Retina (tissue), 1 donor: ENCODE data around the gene PCYT1B.
"Not testable (repeated sequence)": the region's sequence is repeated elsewhere in the genome, so short reads cannot be mapped to it uniquely, and the experiment has no call there.

Source experiments
- DNase-seq: peaks from one replicate; pipeline ENCODE4 v3.0.0-alpha.2; 2016

PCYT1B gene

DNA sequence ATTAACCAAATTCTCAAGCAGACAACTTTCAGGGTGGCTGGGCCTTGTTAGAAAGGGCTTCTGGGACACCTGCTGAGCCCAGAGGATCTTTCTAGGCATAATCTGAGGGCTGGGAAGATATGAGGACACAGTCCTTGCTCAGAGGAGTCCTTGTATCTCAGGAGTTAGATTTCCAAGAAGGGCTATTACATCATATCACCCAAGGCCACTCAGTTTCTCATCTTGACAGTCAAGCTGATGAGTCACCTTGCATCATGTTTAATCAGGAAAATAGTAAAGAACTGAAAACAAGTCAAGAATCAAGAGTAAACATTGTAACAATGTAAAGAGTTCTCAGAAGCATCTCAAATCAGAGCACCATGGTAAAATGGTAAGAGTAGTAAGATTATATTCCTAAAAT lies 4.0 kb downstream of the PCYT1B start:
- DNase-seq: no peak

- DNase-seq: no peak
Measured at GRCh38 chrX:24629701-24630100, 17.4 kb downstream of the PCYT1B start.

- DNase-seq: peak; percentile 14
Measured at GRCh38 chrX:24619647-24620046, 27.5 kb downstream of the PCYT1B start.

GRCh38 chrX:24610516-24610915 lies 36.6 kb downstream of the PCYT1B start:
- no peak for DNase-seq

- no peak for DNase-seq
Measured at GRCh38 chrX:24607616-24608015, 39.5 kb downstream of the PCYT1B start.

DNA sequence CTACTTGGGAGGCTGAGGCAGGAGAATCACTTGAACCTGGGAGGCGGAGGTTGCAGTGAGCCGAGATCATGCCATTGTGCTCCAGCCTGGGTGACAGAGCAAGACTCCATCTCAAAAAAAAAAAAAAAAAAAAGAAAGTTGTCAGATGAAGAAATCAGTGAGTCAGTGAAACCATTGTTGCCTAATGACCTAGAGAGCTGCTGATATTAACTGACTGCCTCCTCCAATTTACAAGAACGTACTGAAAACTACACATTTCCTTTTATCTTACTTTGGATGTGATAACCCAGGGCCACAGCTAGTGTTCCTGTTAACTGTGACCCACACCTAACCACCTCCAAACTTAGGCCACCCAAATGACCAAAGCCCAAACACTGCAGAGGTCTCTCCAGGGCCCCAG lies 41.2 kb downstream of the PCYT1B start:
- DNase-seq: not testable (repeated sequence)

- DNase-seq: no peak
Measured at GRCh38 chrX:24603191-24603590, 44.0 kb downstream of the PCYT1B start.

GRCh38 chrX:24601858-24602257 lies 45.3 kb downstream of the PCYT1B start:
- DNase-seq: no peak

GRCh38 chrX:24594501-24594900 lies 52.6 kb downstream of the PCYT1B start:
- peak; percentile 62 for DNase-seq

- no peak for DNase-seq
Measured at GRCh38 chrX:24590111-24590510, 57.0 kb downstream of the PCYT1B start.

DNA sequence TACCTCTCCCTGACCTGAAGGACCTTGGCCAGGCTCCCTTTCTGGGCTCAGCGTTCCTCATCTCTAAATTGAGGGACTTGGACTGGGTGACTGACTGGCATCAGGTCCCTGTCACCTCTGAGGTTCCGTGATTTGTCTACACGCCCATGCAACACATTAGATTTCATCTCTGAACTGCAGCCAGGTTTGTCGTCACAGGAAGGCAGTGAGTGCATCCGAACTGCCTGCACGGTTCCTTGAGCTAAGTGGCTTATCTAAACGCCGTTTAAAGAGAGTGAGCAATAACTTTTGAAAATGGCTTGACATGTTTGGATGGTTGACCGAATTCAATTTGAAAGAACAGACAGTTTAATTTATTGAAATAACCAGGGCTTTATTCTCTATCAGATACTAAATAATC lies 70.1 kb downstream of the PCYT1B start:
- DNase-seq: no peak

DNA sequence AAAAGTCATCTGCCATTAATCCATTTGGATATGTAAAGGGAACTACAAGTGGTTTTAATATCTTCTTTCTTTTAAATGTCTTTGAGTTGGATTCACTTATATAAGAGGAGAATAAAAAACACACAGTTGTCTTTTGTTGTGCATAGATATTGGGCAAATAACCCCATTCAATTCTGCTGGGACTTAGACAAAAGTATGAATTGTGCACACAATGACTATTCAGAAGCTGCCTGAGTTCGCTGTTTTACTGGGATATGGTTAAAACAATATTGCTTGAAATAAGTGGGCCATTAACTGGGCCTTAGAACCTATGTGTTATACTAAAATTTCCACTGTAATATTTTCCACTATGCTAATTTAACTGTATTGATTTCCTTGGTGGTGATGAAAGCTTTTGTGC lies 71.7 kb downstream of the PCYT1B start:
- DNase-seq: no peak

- no peak for DNase-seq
Measured at GRCh38 chrX:24574743-24575142, 72.4 kb downstream of the PCYT1B start.

DNA sequence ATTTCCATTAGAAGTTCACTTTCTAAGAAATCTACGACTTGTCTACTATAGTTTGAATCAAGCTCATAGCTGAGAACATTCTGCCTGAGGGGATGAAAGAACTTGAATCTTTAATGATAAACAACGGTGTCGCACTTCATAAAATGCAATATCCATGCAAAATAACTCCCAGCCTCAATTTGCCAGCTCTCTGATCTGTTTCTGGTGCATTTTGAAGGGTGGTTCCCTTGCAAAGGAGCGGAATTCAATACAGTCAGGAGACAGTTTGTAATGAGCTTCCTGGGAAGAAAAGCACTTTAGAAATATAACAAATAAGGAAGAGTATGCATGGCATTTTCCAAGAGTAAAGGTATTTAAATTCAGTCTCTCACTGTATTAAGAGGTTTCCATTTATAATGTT lies 80.0 kb downstream of the PCYT1B start:
- no peak for DNase-seq

GRCh38 chrX:24566240-24566639 lies 80.9 kb downstream of the PCYT1B start:
- no peak for DNase-seq

- DNase-seq: no peak
Measured at GRCh38 chrX:24563291-24564010, 83.7 kb downstream of the PCYT1B start.

- DNase-seq: no peak
Measured at GRCh38 chrX:24561121-24561520, 86.0 kb downstream of the PCYT1B start.

DNA sequence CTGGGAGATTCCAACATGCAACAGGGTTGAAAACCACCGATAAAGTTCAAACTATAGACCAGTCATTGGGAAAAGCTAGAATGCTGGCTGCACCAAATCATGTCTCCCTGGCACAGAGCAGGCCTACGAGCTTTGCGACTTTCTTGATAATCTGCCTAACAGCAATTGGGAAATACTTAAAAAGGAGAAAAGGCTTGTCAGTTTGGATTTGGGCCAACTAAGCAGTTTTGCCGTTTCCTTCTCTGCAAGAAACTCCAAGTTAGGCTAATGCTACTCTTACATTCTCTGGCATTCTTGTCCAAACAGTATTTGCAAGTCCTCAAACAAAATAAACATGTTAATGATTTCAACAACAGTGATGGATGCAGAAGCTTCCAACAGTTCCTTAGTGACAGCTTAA lies 94.1 kb downstream of the PCYT1B start:
- DNase-seq: no peak

- no peak for DNase-seq
Measured at GRCh38 chrX:24550166-24550565, 97.0 kb downstream of the PCYT1B start.

- no peak for DNase-seq
Measured at GRCh38 chrX:24547961-24548360, 99.2 kb downstream of the PCYT1B start.

- no peak for DNase-seq
Measured at GRCh38 chrX:24542756-24543155, 104.4 kb downstream of the PCYT1B start.

- no peak for DNase-seq
Measured at GRCh38 chrX:24536551-24536950, 110.6 kb downstream of the PCYT1B start.

DNA sequence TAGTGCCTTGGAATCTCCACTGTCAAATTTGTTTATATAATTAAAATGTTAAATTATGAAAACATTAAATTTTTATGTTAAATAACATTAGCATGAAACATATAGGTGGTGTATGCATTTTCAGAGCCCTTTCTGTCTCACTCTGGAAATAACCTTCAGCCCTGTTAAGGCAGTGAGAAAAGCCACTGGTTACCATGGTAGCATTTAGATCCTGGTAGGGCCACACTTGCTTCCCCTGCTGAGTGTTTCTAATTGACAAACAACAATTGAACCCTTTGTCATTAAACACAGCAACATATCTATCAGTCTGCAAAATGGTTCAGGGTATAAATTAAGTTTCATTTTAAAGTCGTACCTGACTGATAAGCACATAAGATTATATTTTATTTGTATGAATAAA lies 118.5 kb downstream of the PCYT1B start:
- DNase-seq: no peak

DNA sequence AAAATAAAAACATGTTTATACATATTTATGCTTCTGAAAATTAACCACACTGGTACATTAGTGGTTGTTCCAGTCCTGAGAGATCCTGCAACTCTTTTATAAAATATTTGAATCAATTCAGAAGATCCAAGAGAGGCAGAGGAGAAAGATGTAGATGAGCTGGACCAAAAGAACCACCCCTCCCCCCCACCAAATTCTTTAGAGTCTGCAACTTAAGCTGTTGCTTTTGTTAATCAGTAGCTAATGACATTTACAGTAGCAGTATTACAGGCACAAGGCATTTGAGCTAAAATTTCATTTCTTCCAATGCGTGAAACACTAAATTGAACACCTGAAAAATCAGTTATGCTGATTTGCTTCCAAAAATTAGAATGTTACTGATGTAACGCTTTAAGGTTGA lies 120.5 kb downstream of the PCYT1B start:
- no peak for DNase-seq

DNA sequence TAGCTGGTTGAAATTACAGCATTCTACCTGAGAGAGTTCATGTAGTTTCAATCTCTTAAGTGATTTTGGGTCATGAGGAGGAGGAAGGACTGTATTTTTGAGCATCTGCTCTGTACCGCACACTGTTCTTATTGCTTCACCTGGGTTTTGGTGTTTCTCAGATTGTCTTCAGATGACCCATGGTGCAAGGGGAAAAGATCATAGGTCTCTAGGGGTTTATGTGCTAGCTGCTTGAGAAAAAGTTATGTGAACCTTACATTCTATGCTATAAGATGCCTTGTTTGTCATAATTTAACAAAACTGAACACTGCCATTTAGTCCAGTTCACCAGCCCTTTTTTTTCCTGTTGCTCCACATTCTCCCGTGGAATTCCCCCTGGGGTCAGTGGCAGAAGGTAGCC lies 121.7 kb downstream of the PCYT1B start:
- DNase-seq: no peak
